Glomerular visceral epithelial cell (primary cell): ENCODE measurements around the gene FNBP1L.

Source experiments
- DNase-seq: peaks from one replicate; pipeline ENCODE4 v3.0.0-alpha.2; 2016; ENCODE audit errors: extremely low spot score

Gene FNBP1L

GRCh38 chr1:93447481-93448291, at the start of gene FNBP1L:
Gene FNBP1L, plus strand, starts transcription at chr1:93448118. Its CDS starts 164 bp downstream, at chr1:93448282.
- DNase-seq: peak; percentile 86

- DNase-seq: no peak
Measured at GRCh38 chr1:93399781-93400180, 48.1 kb upstream of the FNBP1L start.

- no peak for DNase-seq
Measured at GRCh38 chr1:93408203-93408602, 39.7 kb upstream of the FNBP1L start.

- DNase-seq: no peak
Measured at GRCh38 chr1:93411000-93411399, 36.9 kb upstream of the FNBP1L start.

GRCh38 chr1:93414749-93415148, 33.2 kb upstream of the FNBP1L start:
- DNase-seq: no peak

GRCh38 chr1:93415296-93415695, 32.6 kb upstream of the FNBP1L start:
- DNase-seq: no peak

- DNase-seq: no peak
Measured at GRCh38 chr1:93416183-93416582, 31.7 kb upstream of the FNBP1L start.

- no peak for DNase-seq
Measured at GRCh38 chr1:93419344-93419743, 28.6 kb upstream of the FNBP1L start.

GRCh38 chr1:93420400-93420799, 27.5 kb upstream of the FNBP1L start:
- no peak for DNase-seq

GRCh38 chr1:93426181-93426580, 21.7 kb upstream of the FNBP1L start:
- no peak for DNase-seq

- no peak for DNase-seq
Measured at GRCh38 chr1:93427656-93428055, 20.3 kb upstream of the FNBP1L start.

- peak; percentile 24 for DNase-seq
Measured at GRCh38 chr1:93433407-93433961, 14.4 kb upstream of the FNBP1L start.

- DNase-seq: no peak
Measured at GRCh38 chr1:93434088-93434487, 13.8 kb upstream of the FNBP1L start.

- no peak for DNase-seq
Measured at GRCh38 chr1:93434987-93435386, 12.9 kb upstream of the FNBP1L start.

GRCh38 chr1:93435443-93435842, 12.5 kb upstream of the FNBP1L start:
- no peak for DNase-seq

- no peak for DNase-seq
Measured at GRCh38 chr1:93436496-93436895, 11.4 kb upstream of the FNBP1L start.

GRCh38 chr1:93437976-93438605, 9.8 kb upstream of the FNBP1L start:
- peak; percentile 47 for DNase-seq

- no peak for DNase-seq
Measured at GRCh38 chr1:93438716-93439115, 9.2 kb upstream of the FNBP1L start.

- no peak for DNase-seq
Measured at GRCh38 chr1:93440272-93440671, 7.6 kb upstream of the FNBP1L start.

- no peak for DNase-seq
Measured at GRCh38 chr1:93440706-93441105, 7.2 kb upstream of the FNBP1L start.

GRCh38 chr1:93441589-93441988, 6.3 kb upstream of the FNBP1L start:
- no peak for DNase-seq

- DNase-seq: no peak
Measured at GRCh38 chr1:93442008-93442666, 5.8 kb upstream of the FNBP1L start.

- DNase-seq: no peak
Measured at GRCh38 chr1:93442741-93443140, 5.2 kb upstream of the FNBP1L start.
